Neural crest cell (in vitro differentiated cells): Measurements from ENCODE around the gene ACMSD. TPM values are rescaled to one million over a fixed set of nuclear protein-coding genes. Genes with fewer than 3 reads are reported as not detected.

Experiments
- DNase-seq: peaks from one replicate; pipeline ENCODE4 v3.0.0; 2021; ENCODE audit warnings: low read depth, mixed read lengths, low spot score
- H3K27ac Mint-ChIP-seq: one replicate; pipeline ENCODE4 v1.8.0; 2021; ENCODE audit warnings: mild to moderate bottlenecking, mixed read lengths; ENCODE audit not compliant: unreplicated experiment
- H3K27me3 Mint-ChIP-seq: 2 replicates; pipeline ENCODE4 v1.8.0; 2021; ENCODE audit warnings: low read depth, mild to moderate bottlenecking, mixed read lengths
- H3K36me3 Mint-ChIP-seq: 2 replicates; pipeline ENCODE4 v1.8.0; 2021; ENCODE audit warnings: low read depth, mild to moderate bottlenecking, mixed read lengths
- H3K4me1 Mint-ChIP-seq: 2 replicates; pipeline ENCODE4 v1.8.0; 2021; ENCODE audit warnings: mixed read lengths
- H3K4me3 Mint-ChIP-seq: one replicate; pipeline ENCODE4 v1.8.0; 2021; ENCODE audit warnings: mild to moderate bottlenecking, mixed read lengths
- H3K9me3 Mint-ChIP-seq: 2 replicates; pipeline ENCODE4 v1.8.0; 2021; ENCODE audit warnings: mixed read lengths
- CTCF ChIP-seq: fragments of 200-600 bp; sonication (generic); conservative IDR thresholded peaks from 2 replicates; pipeline ENCODE4 v1.5.0; 2021; ENCODE audit warnings: antibody characterized with exemption, mild to moderate bottlenecking
- microRNA-seq: library from miRNA; unstranded; fragments of <30 nt; microRNA quantifications from one replicate; pipeline ENCODE4, GENCODE V29; 2020
- total RNA-seq: library from RNA; stranded (reverse); gene quantifications from 2 replicates; pipeline ENCODE4 v1.2.1, GENCODE V29; 2021

The ACMSD gene
- total RNA-seq, 1 donor from 2014 or later = not detected

GRCh38 chr2:134943540-134943939 lies 105.1 kb downstream of the ACMSD start:
- Mint-ChIP-seq H3K27me3 (no peaks in the 10 kb centered on the region), H3K9me3 (no peaks in the 10 kb centered on the region), H3K27ac (no peak overlapping the region), H3K36me3 (peaks cover 10% of the 10 kb centered on the region), H3K4me1 (no peaks in the 10 kb centered on the region), H3K4me3 (no peak overlapping the region)
- TF ChIP-seq CTCF = no peak
- no peak for DNase-seq

GRCh38 chr2:134944975-134945374 lies 106.6 kb downstream of the ACMSD start:
- DNase-seq = no peak
- no peaks in the 10 kb centered on the region for H3K27me3 Mint-ChIP-seq
- TF ChIP-seq CTCF = no peak
- H3K27ac Mint-ChIP-seq = no peak overlapping the region
- no peaks in the 10 kb centered on the region for H3K4me1 Mint-ChIP-seq
- no peaks in the 10 kb centered on the region for H3K9me3 Mint-ChIP-seq
- no peak overlapping the region for H3K4me3 Mint-ChIP-seq
- peaks cover 6% of the 10 kb centered on the region for H3K36me3 Mint-ChIP-seq

GRCh38 chr2:134946073-134946472 lies 107.7 kb downstream of the ACMSD start:
- Mint-ChIP-seq H3K4me3 (no peak overlapping the region), H3K9me3 (no peaks in the 10 kb centered on the region), H3K36me3 (peaks cover 12% of the 10 kb centered on the region), H3K27ac (no peak overlapping the region), H3K27me3 (no peaks in the 10 kb centered on the region), H3K4me1 (no peaks in the 10 kb centered on the region)
- TF ChIP-seq CTCF = no peak
- no peak for DNase-seq

- Mint-ChIP-seq H3K36me3 (peaks cover 19% of the 10 kb centered on the region), H3K4me1 (no peaks in the 10 kb centered on the region), H3K4me3 (no peak overlapping the region), H3K27me3 (no peaks in the 10 kb centered on the region), H3K27ac (no peak overlapping the region), H3K9me3 (no peaks in the 10 kb centered on the region)
- DNase-seq = no peak
- TF ChIP-seq CTCF = no peak
Observed at GRCh38 chr2:134949981-134950708, 111.7 kb downstream of the ACMSD start.

- Mint-ChIP-seq H3K27me3 (no peaks in the 10 kb centered on the region), H3K27ac (no peak overlapping the region), H3K36me3 (peaks cover 19% of the 10 kb centered on the region), H3K4me3 (no peak overlapping the region), H3K4me1 (no peaks in the 10 kb centered on the region), H3K9me3 (no peaks in the 10 kb centered on the region)
- no peak for DNase-seq
- TF ChIP-seq CTCF = no peak
Observed at GRCh38 chr2:134950886-134951285, 112.5 kb downstream of the ACMSD start.

Small RNA genes within 50 kb of the gene (microRNA-seq; reads per million reads assigned to microRNA genes)
- not detected for gene MIR5590

Other genes with a start within 250 kb of the ACMSD start
- 0.71 and 1.0 TPM in 2 replicates for gene TMEM163, start 119.6 kb upstream of the ACMSD start, total RNA-seq
- gene CCNT2, start 80.2 kb downstream of the ACMSD start, total RNA-seq = 64.6 and 65.5 TPM in 2 replicates
- not detected in 2 replicates for gene MAP3K19, start 208.8 kb downstream of the ACMSD start, total RNA-seq
- gene RAB3GAP1, start 213.7 kb downstream of the ACMSD start, total RNA-seq = 30.7 and 32.0 TPM in 2 replicates